ENCODE results near the gene OR4D11. TPM values are rescaled to one million over a fixed set of nuclear protein-coding genes. Genes with fewer than 3 reads are reported as not detected.

The OR4D11 gene
- total and polyA plus RNA-seq, 9 of the 15 experiments (the other 6 are each of a cell fraction or from before 2014, with no cell fraction given), result not detected

- no peaks in the 10 kb centered on the region for H3K9me3 ChIP-seq (replicated peaks; ENCODE audit: control insufficient read depth, insufficient read depth, low read depth, low read length)
- no peaks in the 10 kb centered on the region for H3K27me3 ChIP-seq (ENCODE audit: control insufficient read depth in 2 of 2, insufficient read depth in 2 of 2, low read length in 2 of 2)
- peak overlapping the region; percentile 88 for H2AFZ ChIP-seq (ENCODE audit: low read depth, low read length)
- peaks cover 13% of the 10 kb centered on the region for H3K79me2 ChIP-seq (ENCODE audit: control insufficient read depth, insufficient read depth, low read length)
- H3K27ac ChIP-seq (ENCODE audit: extremely low read depth, low read depth, low read length), result peak overlapping the region; percentile 100
- CTCF ChIA-PET (ENCODE audit: low intra/inter-chr PET ratio), result no interaction called here
- H3K4me2 ChIP-seq (ENCODE audit: insufficient read depth, low read length), result peak overlapping the region; percentile 86
- H3K4me3 ChIP-seq, result peak overlapping the region; percentile 57
- ATAC-seq, result peak; percentile 7; the same call in 2 of the 3 replicates
- in situ Hi-C loops (cut with MboI) (no loop called here), intact Hi-C loops (cut with micrococcal nuclease) (loop anchor here (5.0 kb wide), 2 partner anchors 66 to 206 kb away; partner anchors contain the start of genes OSBP and STX3)
- peak overlapping the region; percentile 79 to 99; a peak in 3 of 4 replicates for H3K9ac ChIP-seq (ENCODE audit: insufficient read depth in 1 of 2, low read depth in 2 of 2, low read length in 2 of 2)
- no peaks in the 10 kb centered on the region for H3K9me1 ChIP-seq (ENCODE audit: control insufficient read depth, insufficient read depth, low read length)
- peak in 3 of 4 experiments; percentile 26 to 96 (median 43) for DNase-seq (ENCODE audit: extremely low read depth in 1 of 4, low spot score in 3 of 4)
- POLR2A ChIA-PET, result interaction anchor here (0.6 to 7.2 kb wide), 5 partner anchors 8 to 1424 kb away, joined by 3 to 69 read pairs (median 10); partner anchors contain the start of gene PATL1
- BruUV-seq (replicated peaks), result no TSS peak
- FAIRE-seq, result peak; percentile 49
- under 1% methylated on average over 34 of the region's 34 CpGs for WGBS (ENCODE audit: insufficient coverage, low coverage, missing lambda C conversion rate)
- peaks cover 28 to 31% of the 10 kb centered on the region in 2 experiments; a peak in 4 of 5 replicates for H3K4me1 ChIP-seq (replicated peaks in 1 of 2; ENCODE audit: control insufficient read depth in 2 of 2, insufficient read depth in 2 of 2, low read length in 2 of 2)
- no peaks in the 10 kb centered on the region; the same call in 2 of the 3 replicates for H3K36me3 ChIP-seq (ENCODE audit: control insufficient read depth, insufficient read depth, low read length)
- H4K20me1 ChIP-seq (replicated peaks; ENCODE audit: control insufficient read depth, insufficient read depth, low read length), result no peaks in the 10 kb centered on the region
- no peak for TF ChIP-seq CREB5 (CRISPR knock-in tag; IDR thresholded peaks at IDR 0.05)
- TF ChIP-seq PTRF (tag; IDR thresholded peaks at IDR 0.05), result no peak
- TF ChIP-seq CSDE1 (IDR thresholded peaks at IDR 0.05), result 0 out of 4 replicates have a peak, but pooled peaks of 1 of the 2 experiments have one; percentile 7
- 0 out of 2 replicates have a peak, but pooled peaks have one; percentile 21 for TF ChIP-seq CAMTA2 (CRISPR knock-in tag; conservative IDR thresholded peaks at IDR 0.05)
- TF ChIP-seq BRD9 (IDR thresholded peaks at IDR 0.05; ENCODE audit: low read depth, partially characterized antibody), result peak; percentile 94
- no peak for TF ChIP-seq ZNF347 (CRISPR knock-in tag; IDR thresholded peaks at IDR 0.05; ENCODE audit: low read depth)
- TF ChIP-seq CREBBP (IDR thresholded peaks at IDR 0.05; ENCODE audit: low read depth, low read length), result no peak
- TF ChIP-seq SRSF1 (IDR thresholded peaks at IDR 0.05; ENCODE audit: low read depth, low read length), result no peak
- TF ChIP-seq, protein P1, sequence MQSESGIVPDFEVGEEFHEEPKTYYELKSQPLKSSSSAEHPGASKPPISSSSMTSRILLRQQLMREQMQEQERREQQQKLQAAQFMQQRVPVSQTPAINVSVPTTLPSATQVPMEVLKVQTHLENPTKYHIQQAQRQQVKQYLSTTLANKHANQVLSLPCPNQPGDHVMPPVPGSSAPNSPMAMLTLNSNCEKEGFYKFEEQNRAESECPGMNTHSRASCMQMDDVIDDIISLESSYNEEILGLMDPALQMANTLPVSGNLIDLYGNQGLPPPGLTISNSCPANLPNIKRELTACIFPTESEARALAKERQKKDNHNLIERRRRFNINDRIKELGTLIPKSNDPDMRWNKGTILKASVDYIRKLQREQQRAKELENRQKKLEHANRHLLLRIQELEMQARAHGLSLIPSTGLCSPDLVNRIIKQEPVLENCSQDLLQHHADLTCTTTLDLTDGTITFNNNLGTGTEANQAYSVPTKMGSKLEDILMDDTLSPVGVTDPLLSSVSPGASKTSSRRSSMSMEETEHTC (IDR thresholded peaks at IDR 0.05), result peak; percentile 38; the same call in 1 of the 2 replicates
- TF ChIP-seq, protein P2, sequence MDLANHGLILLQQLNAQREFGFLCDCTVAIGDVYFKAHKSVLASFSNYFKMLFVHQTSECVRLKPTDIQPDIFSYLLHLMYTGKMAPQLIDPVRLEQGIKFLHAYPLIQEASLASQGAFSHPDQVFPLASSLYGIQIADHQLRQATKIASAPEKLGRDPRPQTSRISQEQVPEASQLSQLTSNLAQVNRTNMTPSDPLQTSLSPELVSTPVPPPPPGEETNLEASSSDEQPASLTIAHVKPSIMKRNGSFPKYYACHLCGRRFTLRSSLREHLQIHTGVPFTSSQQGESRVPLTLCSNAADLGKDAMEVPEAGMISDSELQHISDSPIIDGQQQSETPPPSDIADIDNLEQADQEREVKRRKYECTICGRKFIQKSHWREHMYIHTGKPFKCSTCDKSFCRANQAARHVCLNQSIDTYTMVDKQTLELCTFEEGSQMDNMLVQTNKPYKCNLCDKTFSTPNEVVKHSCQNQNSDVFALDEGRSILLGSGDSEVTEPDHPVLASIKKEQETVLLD (IDR thresholded peaks at IDR 0.05), result no peak
- no peak; the same call in 1 of the 2 replicates for TF ChIP-seq ZBTB33 (CRISPR knock-in tag; IDR thresholded peaks at IDR 0.05)
- TF ChIP-seq ZFP1 (CRISPR knock-in tag; IDR thresholded peaks at IDR 0.05), result peak; percentile 41; the same call in 1 of the 2 replicates
- peak in 1 of 3 experiments; percentile 72 for TF ChIP-seq YY1 (IDR thresholded peaks at IDR 0.05; ENCODE audit: borderline replicate concordance in 1 of 3, control insufficient read depth in 1 of 3, extremely low read depth in 1 of 3, insufficient read depth in 3 of 3, insufficient read length in 1 of 3, insufficient replicate concordance in 2 of 3, low read depth in 1 of 3, low read length in 2 of 3)
Measured at GRCh38 chr11:59550842-59551658, 47.7 kb downstream of the OR4D11 start.

All from K562 (cell line).